H1 (cell line): Measurements from ENCODE around the gene CNTN5. TPM values are rescaled to one million over a fixed set of nuclear protein-coding genes. Genes with fewer than 3 reads are reported as not detected.

Experiments
- CTCF ChIA-PET: fragments of 300-600 bp; sonication (Branson Sonifier 250); formaldehyde crosslinking; loops from one replicate; lab custom pipeline; 2021; ENCODE audit not compliant: partially characterized antibody; lab: Charles Lee
- POLR2A ChIA-PET: fragments of 300-600 bp; sonication (Branson Sonifier 250); formaldehyde crosslinking; loops from one replicate; lab custom pipeline; 2021; ENCODE audit warnings: inconsistent platforms; ENCODE audit not compliant: partially characterized antibody; lab: Charles Lee
- DNase-seq, 2 experiments: peaks; one replicate each; pipeline versions ENCODE4 v3.0.0 to v3.0.0-alpha.2; 2010 to 2022; ENCODE audit warnings: low spot score in 2 of 2, low read depth in 1 of 2, mixed read lengths in 1 of 2
- FAIRE-seq: peaks from 2 replicates; lab custom pipeline; 2011; peaks lifted over from hg19 to GRCh38; lab: Jason Lieb, UNC
- H2AFZ ChIP-seq: 2 replicates; pipeline ENCODE4 v1.8.1; 2012; ENCODE audit warnings: low read length, inconsistent platforms
- H2AK5ac ChIP-seq: 2 replicates; pipeline ENCODE4 v1.6.1; 2013; ENCODE audit warnings: low read depth, low read length
- H2BK120ac ChIP-seq: replicated peaks from 2 replicates; pipeline ENCODE3; 2013; ENCODE audit warnings: low read depth, low read length, inconsistent platforms
- H2BK12ac ChIP-seq: 2 replicates; pipeline ENCODE4 v1.6.1; 2013; ENCODE audit warnings: low read depth, low read length
- H2BK15ac ChIP-seq: 2 replicates; pipeline ENCODE4 v1.6.1; 2013; ENCODE audit warnings: low read length
- H2BK20ac ChIP-seq: 2 replicates; pipeline ENCODE4 v1.6.1; 2013; ENCODE audit warnings: low read length
- H2BK5ac ChIP-seq: 2 replicates; pipeline ENCODE4 v1.6.1; 2013; ENCODE audit warnings: low read depth, low read length
- H3K14ac ChIP-seq: 2 replicates; pipeline ENCODE4 v1.6.1; 2013; ENCODE audit warnings: inconsistent platforms; ENCODE audit not compliant: insufficient read length
- H3K18ac ChIP-seq: 2 replicates; pipeline ENCODE4 v1.6.1; 2013; ENCODE audit warnings: low read length; ENCODE audit errors: extremely low read depth
- H3K23ac ChIP-seq: 2 replicates; pipeline ENCODE4 v1.6.1; 2013; ENCODE audit warnings: inconsistent platforms; ENCODE audit not compliant: insufficient read length
- H3K23me2 ChIP-seq: 2 replicates; pipeline ENCODE4 v1.6.1; 2013; ENCODE audit warnings: low read depth, low read length
- H3K27ac ChIP-seq: 2 replicates; pipeline ENCODE4 v1.6.1; 2011; ENCODE audit warnings: low read depth, low read length, inconsistent platforms
- H3K27me3 ChIP-seq, 4 experiments: replicated peaks in 1 of 4; 1 replicate in 1 of 4; 2 replicates in 3 of 4; pipeline versions ENCODE4 v1.6.1 to v1.8.1; 2011 to 2013; ENCODE audit warnings: low read length in 3 of 4, mild to moderate bottlenecking in 3 of 4, inconsistent platforms in 2 of 4, mixed read lengths in 2 of 4, moderate library complexity in 1 of 4; ENCODE audit not compliant: control insufficient read depth in 3 of 4, insufficient read depth in 3 of 4; ENCODE audit errors: extremely low read depth in 1 of 4
- H3K36me3 ChIP-seq, 4 experiments: 2 replicates each; pipeline versions ENCODE4 v1.6.1 to v1.8.1; 2011 to 2013; ENCODE audit warnings: mild to moderate bottlenecking in 4 of 4, low read length in 3 of 4, moderate library complexity in 2 of 4, control low read depth in 1 of 4, inconsistent platforms in 1 of 4; ENCODE audit not compliant: insufficient read depth in 4 of 4, control insufficient read depth in 2 of 4
- H3K4ac ChIP-seq: replicated peaks from 2 replicates; pipeline ENCODE3; 2013; ENCODE audit warnings: low read length, low read depth, mixed read lengths, inconsistent platforms; ENCODE audit not compliant: insufficient read length
- H3K4me1 ChIP-seq, 4 experiments: replicated peaks in 1 of 4; 1 replicate in 1 of 4; 2 replicates in 3 of 4; pipeline versions ENCODE4 v1.6.1 to v1.8.1; 2011 to 2013; ENCODE audit warnings: low read length in 3 of 4, inconsistent platforms in 2 of 4, mixed read lengths in 1 of 4; ENCODE audit not compliant: insufficient read depth in 4 of 4, control insufficient read depth in 3 of 4
- H3K4me2 ChIP-seq, 2 experiments: 2 replicates each; pipeline versions ENCODE4 v1.6.1 to v1.8.1; 2011 to 2013; ENCODE audit warnings: low read depth in 2 of 2, low read length in 2 of 2, control low read depth in 1 of 2, inconsistent platforms in 1 of 2, mild to moderate bottlenecking in 1 of 2; ENCODE audit not compliant: insufficient read depth in 1 of 2
- H3K4me3 ChIP-seq, 4 experiments: fragments of 200-600, 300-600 bp in 1 of 4; sonication (generic), shearing (Covaris generic), sonication (Bioruptor Twin) in 1 of 4; 2 replicates each; pipeline versions ENCODE4 v1.5.1 to v1.8.1; 2011 to 2016; ENCODE audit warnings: low read length in 4 of 4, low read depth in 3 of 4, control low read depth in 2 of 4, inconsistent platforms in 2 of 4, mild to moderate bottlenecking in 2 of 4, mixed read lengths in 1 of 4, moderate library complexity in 1 of 4; ENCODE audit not compliant: insufficient read depth in 2 of 4; ENCODE audit errors: extremely low read depth in 1 of 4
- H3K56ac ChIP-seq: replicated peaks from 2 replicates; pipeline ENCODE3; 2013; ENCODE audit warnings: low read depth, mild to moderate bottlenecking, mixed read lengths, low read length, inconsistent platforms; ENCODE audit not compliant: insufficient read length
- H3K79me1 ChIP-seq: 2 replicates; pipeline ENCODE4 v1.6.1; 2013; ENCODE audit warnings: low read depth, low read length, control low read depth
- H3K79me2 ChIP-seq, 2 experiments: 2 replicates each; pipeline versions ENCODE4 v1.6.1 to v1.8.1; 2012 to 2013; ENCODE audit warnings: low read length in 2 of 2, mild to moderate bottlenecking in 2 of 2, inconsistent platforms in 1 of 2; ENCODE audit not compliant: insufficient read depth in 2 of 2, control insufficient read depth in 1 of 2
- H3K9ac ChIP-seq, 4 experiments: replicated peaks in 1 of 4; 1 replicate in 1 of 4; 2 replicates in 3 of 4; pipeline versions ENCODE4 v1.6.1 to v1.8.1; 2011 to 2013; ENCODE audit warnings: low read depth in 3 of 4, low read length in 3 of 4, control low read depth in 2 of 4, mild to moderate bottlenecking in 2 of 4, moderate library complexity in 2 of 4, inconsistent platforms in 1 of 4; ENCODE audit errors: extremely low read depth in 1 of 4
- H3K9me3 ChIP-seq, 2 experiments: 2 replicates each; pipeline versions ENCODE4 v1.6.1 to v1.8.1; 2012 to 2013; ENCODE audit warnings: mild to moderate bottlenecking in 2 of 2, moderate library complexity in 2 of 2, control low read depth in 1 of 2, inconsistent platforms in 1 of 2, low read depth in 1 of 2, low read length in 1 of 2, mixed read lengths in 1 of 2; ENCODE audit not compliant: insufficient read depth in 2 of 2
- H4K20me1 ChIP-seq, 2 experiments: replicated peaks in 1 of 2; 2 replicates each; pipeline versions ENCODE3 to v1.8.1; 2011 to 2013; ENCODE audit warnings: inconsistent platforms in 2 of 2, low read length in 2 of 2, mild to moderate bottlenecking in 1 of 2; ENCODE audit not compliant: insufficient read depth in 2 of 2, control insufficient read depth in 1 of 2
- H4K5ac ChIP-seq: 2 replicates; pipeline ENCODE4 v1.6.1; 2013; ENCODE audit warnings: low read length, low read depth, mixed read lengths, inconsistent platforms; ENCODE audit not compliant: insufficient read length
- H4K8ac ChIP-seq: 2 replicates; pipeline ENCODE4 v1.8.0; 2013; ENCODE audit warnings: mild to moderate bottlenecking, moderate library complexity, low read length, inconsistent platforms; ENCODE audit not compliant: insufficient read depth; ENCODE audit errors: extremely low read depth
- H4K91ac ChIP-seq: replicated peaks from 2 replicates; pipeline ENCODE3; 2013; ENCODE audit warnings: low read length, mixed read lengths, inconsistent platforms; ENCODE audit not compliant: insufficient read length
- ASH2L ChIP-seq: fragments of 200-600, 300-600 bp; sonication (generic); IDR thresholded peaks from one replicate; pipeline ENCODE4 v1.7.1; 2017; ENCODE audit warnings: low read length
- CTCF ChIP-seq, 3 experiments: IDR thresholded peaks; 1 replicate in 2 of 3; 2 replicates in 1 of 3; pipeline versions ENCODE4 v1.5.1 to v1.6.1; 2011; ENCODE audit warnings: low read length in 3 of 3, mild to moderate bottlenecking in 3 of 3, inconsistent platforms in 2 of 3, low read depth in 1 of 3, moderate library complexity in 1 of 3; ENCODE audit not compliant: insufficient read depth in 1 of 3; ENCODE audit errors: control extremely low read depth in 1 of 3
- HDAC2 ChIP-seq, 2 experiments: fragments of 300-600 bp in 1 of 2; sonication (generic) in 1 of 2; IDR thresholded peaks; 2 replicates each; pipeline ENCODE4 v1.6.1; 2011 to 2012; ENCODE audit warnings: low read depth in 2 of 2, low read length in 2 of 2, mild to moderate bottlenecking in 2 of 2, moderate library complexity in 2 of 2, borderline replicate concordance in 1 of 2, inconsistent platforms in 1 of 2
- KDM1A ChIP-seq: fragments of 200-600, 300-600 bp; sonication (generic); IDR thresholded peaks from 2 replicates; pipeline ENCODE4 v1.7.1; 2016; ENCODE audit warnings: mild to moderate bottlenecking, low read length, borderline replicate concordance
- RAD21 ChIP-seq, 2 experiments: IDR thresholded peaks in 1 of 2; conservative IDR thresholded peaks in 1 of 2; 2 replicates each; pipeline ENCODE4 v1.6.1; 2011; ENCODE audit warnings: low read depth in 2 of 2, low read length in 2 of 2, improper control_type of control experiment in 1 of 2, inconsistent platforms in 1 of 2, mild to moderate bottlenecking in 1 of 2, moderate library complexity in 1 of 2
- TCF12 ChIP-seq: IDR thresholded peaks from 2 replicates; pipeline ENCODE4 v1.6.1; 2011; ENCODE audit warnings: low read depth, mild to moderate bottlenecking, low read length
- polyA plus RNA-seq, 7 experiments: library from polyadenylated mRNA; depleted of rRNA in 3 of 7; stranded (reverse) in 5 of 7; unstranded in 2 of 7; fragments of >200 nt in 5 of 7; fragments of 200-250 nt in 2 of 7; gene quantifications; 1 replicate in 5 of 7; 2 replicates in 1 of 7; 4 replicates in 1 of 7; pipeline versions ENCODE4 v1.2.1 to v1.2.3, GENCODE V29; 2011 to 2013; ENCODE audit warnings: missing spikeins in 2 of 7, mixed read lengths in 2 of 7
- total RNA-seq: library from RNA; stranded (reverse); fragmentation: NEBNext Ultra II Directional; extraction: Animal tissue kit (Norgen Biotek cat#: 25700); gene quantifications from 2 replicates; pipeline ENCODE4 v1.2.1, GENCODE V29; 2021

The CNTN5 gene
- total and polyA plus RNA-seq, 2 of the 8 experiments (the other 6 are each of a cell fraction or from before 2014, with no cell fraction given), result not detected

GRCh38 chr11:99687320-99687719 is 666.6 kb downstream of the CNTN5 start:
- H2BK20ac ChIP-seq, result no peak overlapping the region
- ChIA-PET POLR2A (no interaction called here), CTCF (interaction anchor here (0.8 to 1.4 kb wide), 2 partner anchors 10 to 13 kb away, joined by 3 to 4 read pairs; no protein-coding TSS in a partner anchor)
- H2AFZ ChIP-seq, result no peak overlapping the region
- H2BK5ac ChIP-seq, result no peak overlapping the region
- no peak for FAIRE-seq
- no peak overlapping the region for H3K23ac ChIP-seq
- no peaks in the 10 kb centered on the region for H3K23me2 ChIP-seq
- no peak overlapping the region for H3K18ac ChIP-seq
- H3K4me2 ChIP-seq, result no peak overlapping the region
- no peak overlapping the region for H2BK12ac ChIP-seq
- no peak overlapping the region for H3K4me3 ChIP-seq
- H4K20me1 ChIP-seq, result no peaks in the 10 kb centered on the region
- H2AK5ac ChIP-seq, result no peak overlapping the region
- H3K79me2 ChIP-seq, result no peaks in the 10 kb centered on the region
- H4K5ac ChIP-seq, result no peak overlapping the region
- no peak overlapping the region for H2BK120ac ChIP-seq
- TF ChIP-seq TCF12 (no peak), CTCF (IDR thresholded peaks at IDR 0.05; ENCODE audit: control extremely low read depth in 1 of 3, insufficient read depth in 1 of 3, low read depth in 1 of 3, low read length in 3 of 3) (peak in 2 of 3 experiments; percentile 12 to 29; a peak in 2 of 4 replicates), HDAC2 (IDR thresholded peaks at IDR 0.05; ENCODE audit: borderline replicate concordance in 1 of 2, low read depth in 2 of 2, low read length in 2 of 2) (no peak), ASH2L (no peak), RAD21 (IDR thresholded peaks at IDR 0.05 in 1 of 2, conservative IDR thresholded peaks at IDR 0.05 in 1 of 2; ENCODE audit: low read depth in 2 of 2, low read length in 2 of 2) (peak; percentile 61 to 62), KDM1A (no peak)
- no peak overlapping the region for H3K56ac ChIP-seq
- H3K9ac ChIP-seq, result no peak overlapping the region
- H4K8ac ChIP-seq, result no peak overlapping the region
- H3K4ac ChIP-seq, result no peak overlapping the region
- H3K14ac ChIP-seq, result no peak overlapping the region
- peaks cover 0 to 3% of the 10 kb centered on the region in 2 experiments; a peak in 1 of 4 replicates for H3K9me3 ChIP-seq
- no peaks in the 10 kb centered on the region for H3K36me3 ChIP-seq
- no peak for DNase-seq
- H2BK15ac ChIP-seq, result no peak overlapping the region
- no peaks in the 10 kb centered on the region for H3K4me1 ChIP-seq
- no peaks in the 10 kb centered on the region for H3K27me3 ChIP-seq
- H3K79me1 ChIP-seq, result no peaks in the 10 kb centered on the region
- H3K27ac ChIP-seq, result no peak overlapping the region
- H4K91ac ChIP-seq, result no peak overlapping the region
